ENCODE results near the gene MX2. TPM values are rescaled to one million over a fixed set of nuclear protein-coding genes. Genes with fewer than 3 reads are reported as not detected.

MX2 gene
- total RNA-seq, 2 donors from 2014 or later: 2.3 to 12.2 TPM

DNA sequence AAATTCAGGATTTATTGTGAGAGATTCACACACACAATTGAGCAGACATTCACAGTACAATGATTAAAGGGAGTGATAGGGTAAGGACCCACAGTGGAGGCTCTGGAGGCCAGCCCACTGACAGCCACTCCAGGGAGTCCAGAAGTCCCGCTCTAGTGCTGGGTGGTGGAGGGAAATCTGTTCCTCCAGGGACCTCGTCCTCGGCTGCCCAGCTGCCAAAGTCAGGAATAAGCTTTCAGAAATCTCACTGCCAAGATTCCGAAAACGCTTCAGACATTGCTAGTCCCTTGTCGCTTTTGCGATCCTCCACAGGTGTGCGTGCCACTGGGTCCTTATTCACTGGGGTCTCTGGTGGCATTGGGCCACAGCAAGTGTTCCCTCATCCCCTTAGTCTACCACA lies 66.5 kb downstream of the MX2 start:
- intact Hi-C loops (cut with DNase I): no loop called here
- ATAC-seq: no peak

GRCh38 chr21:41428847-41429246 lies 67.0 kb downstream of the MX2 start:
- no peak for TF ChIP-seq CTCF (IDR thresholded peaks at IDR 0.05)
- TF ChIP-seq POLR2A (IDR thresholded peaks at IDR 0.05): no peak
- Histone ChIP-seq H3K27ac (no peak overlapping the region), H3K9me3 (no peaks in the 10 kb centered on the region), H3K4me3 (no peak overlapping the region), H3K36me3 (replicated peaks in 1 of 2; ENCODE audit: insufficient read depth in 1 of 2, low read depth in 2 of 2) (peaks cover 0 to 7% of the 10 kb centered on the region in 2 donors), H3K27me3 (no peaks in the 10 kb centered on the region), H3K4me1 (peaks cover 7% of the 10 kb centered on the region)
- WGBS, 2 donors: 90 to 92% methylated on average over 5 to 6 of the region's 6 CpGs
- intact Hi-C loops (cut with DNase I): no loop called here
- ATAC-seq (no peak), DNase-seq (no peak)

More for the DNA sequence above, 66.5 kb downstream of the MX2 start:
- H3K36me3 ChIP-seq (replicated peaks in 1 of 2; ENCODE audit: insufficient read depth in 1 of 2, low read depth in 2 of 2): peaks cover 0 to 7% of the 10 kb centered on the region in 2 donors
- H3K4me1 ChIP-seq: peaks cover 7% of the 10 kb centered on the region
- DNase-seq: no peak
- no peaks in the 10 kb centered on the region for H3K27me3 ChIP-seq
- no peak overlapping the region for H3K27ac ChIP-seq
- TF ChIP-seq POLR2A (IDR thresholded peaks at IDR 0.05) (no peak), CTCF (IDR thresholded peaks at IDR 0.05) (no peak)
- WGBS, 2 donors: 94 to 99% methylated on average over 8 of the region's 8 CpGs
- no peak overlapping the region for H3K4me3 ChIP-seq
- no peaks in the 10 kb centered on the region for H3K9me3 ChIP-seq

DNA sequence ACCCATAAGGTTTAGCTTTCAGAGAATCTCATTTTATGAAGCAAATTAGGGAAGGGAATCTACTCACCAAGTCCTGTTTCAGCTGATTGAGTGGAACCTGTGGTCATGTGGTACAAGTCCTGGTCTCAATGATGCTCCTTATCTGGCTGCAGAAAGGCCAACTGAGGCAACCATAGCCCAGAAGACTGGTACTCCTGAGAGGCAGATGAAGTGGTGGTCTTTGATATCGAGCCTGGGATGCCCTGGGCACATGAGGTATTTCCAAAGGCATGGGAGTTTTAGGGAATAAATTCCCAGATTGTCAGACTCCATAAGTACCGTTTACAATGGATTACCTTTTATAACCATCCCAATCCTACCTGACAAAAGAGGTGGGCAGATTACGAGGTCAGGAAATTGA lies 67.5 kb downstream of the MX2 start:
- DNase-seq: no peak
- H3K4me3 ChIP-seq: no peak overlapping the region
- H3K27ac ChIP-seq: no peak overlapping the region
- TF ChIP-seq POLR2A (IDR thresholded peaks at IDR 0.05): no peak
- TF ChIP-seq CTCF (IDR thresholded peaks at IDR 0.05): no peak
- peaks cover 0 to 7% of the 10 kb centered on the region in 2 donors for H3K36me3 ChIP-seq (replicated peaks in 1 of 2; ENCODE audit: insufficient read depth in 1 of 2, low read depth in 2 of 2)
- H3K27me3 ChIP-seq: no peaks in the 10 kb centered on the region
- H3K4me1 ChIP-seq: peaks cover 7% of the 10 kb centered on the region
- no peaks in the 10 kb centered on the region for H3K9me3 ChIP-seq
- intact Hi-C loops (cut with DNase I): no loop called here
- ATAC-seq: no peak
- WGBS, 2 donors: 97 to 98% methylated on average over 3 of the region's 3 CpGs

DNA sequence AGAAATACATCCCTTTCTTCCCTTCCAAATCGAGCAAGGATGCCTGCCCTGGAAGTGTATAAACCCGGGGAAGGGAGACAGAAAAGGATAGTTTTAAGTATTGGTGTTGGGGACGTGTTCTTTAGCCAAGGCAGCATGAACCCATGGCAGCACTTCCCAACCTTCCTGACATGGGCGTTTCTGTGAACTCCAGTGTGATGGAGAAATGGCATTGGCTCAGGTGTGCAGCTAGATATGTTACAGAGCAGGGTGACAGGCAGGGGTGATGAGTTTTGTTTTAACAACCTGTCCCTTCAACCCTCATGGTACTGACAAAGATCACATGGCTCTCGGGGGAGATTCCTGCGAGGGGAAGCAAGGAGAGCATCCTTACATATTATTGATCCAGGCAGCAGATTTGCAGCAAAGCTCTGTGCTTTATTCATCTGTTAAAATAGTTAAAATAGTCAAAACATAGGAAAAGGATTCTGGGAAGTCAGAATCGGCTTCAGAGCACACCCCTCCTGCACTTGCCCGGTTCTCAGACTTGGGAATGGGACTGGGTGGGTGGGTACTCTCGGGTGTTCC lies 68.2 kb downstream of the MX2 start:
- DNase-seq (no peak), ATAC-seq (no peak)
- Histone ChIP-seq H3K4me3 (no peak overlapping the region), H3K9me3 (no peaks in the 10 kb centered on the region), H3K4me1 (peaks cover 7% of the 10 kb centered on the region), H3K27me3 (no peaks in the 10 kb centered on the region), H3K36me3 (replicated peaks in 1 of 2; ENCODE audit: insufficient read depth in 1 of 2, low read depth in 2 of 2) (peaks cover 0 to 8% of the 10 kb centered on the region in 2 donors), H3K27ac (no peak overlapping the region)
- TF ChIP-seq CTCF (IDR thresholded peaks at IDR 0.05): no peak
- no peak for TF ChIP-seq POLR2A (IDR thresholded peaks at IDR 0.05)
- intact Hi-C loops (cut with DNase I): no loop called here
- 68 to 79% methylated on average over 9 of the region's 9 CpGs for whole genome bisulfite sequencing, 2 donors

All from body of pancreas (tissue), 4 donors.